HG02759 (cell line): ENCODE data around the gene CENPF.

Experiments
- ATAC-seq: cut with Tn5 transposase; IDR thresholded peaks from one replicate; pipeline ENCODE4 v1.9.1; 2021; ENCODE audit warnings: mild to moderate bottlenecking, moderate library complexity; ENCODE audit not compliant: unreplicated experiment

CENPF gene

DNA sequence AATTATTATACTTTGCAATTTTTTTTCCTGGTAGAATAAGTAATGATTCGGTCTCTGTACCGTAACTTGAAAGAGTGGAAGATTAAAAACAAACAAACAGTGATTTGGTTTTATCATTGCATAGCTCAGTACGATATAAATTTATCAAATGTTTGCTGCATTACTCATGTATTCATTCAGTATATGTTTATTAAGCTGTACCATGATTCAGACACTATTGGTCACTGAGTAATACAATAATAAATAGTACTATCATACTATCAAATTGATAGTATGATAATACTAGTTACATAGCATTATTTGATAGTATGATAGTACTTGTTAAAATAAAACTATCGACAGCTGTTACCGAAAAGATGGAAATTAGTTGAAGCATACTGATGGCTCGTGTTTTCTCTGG lies 12.1 kb downstream of the CENPF start:
- ATAC-seq = no peak

DNA sequence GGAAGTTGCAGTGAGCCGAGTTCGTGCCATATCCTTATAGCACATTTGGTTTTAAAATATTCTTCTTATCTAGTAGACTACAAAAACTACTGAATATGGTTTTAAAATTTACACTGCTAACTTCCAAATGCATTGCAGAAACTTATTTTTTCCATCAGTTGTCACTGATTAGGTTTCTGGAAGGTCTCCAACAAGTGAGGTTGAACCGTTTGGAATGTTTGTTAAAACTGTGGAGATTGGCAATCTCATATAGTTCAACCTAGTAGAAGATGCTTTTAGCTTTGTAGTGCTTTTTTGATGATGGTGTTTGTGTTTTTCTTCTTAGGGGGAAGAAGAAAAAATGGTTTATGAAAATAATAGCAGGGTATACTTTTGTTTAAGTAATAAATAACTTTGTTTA lies 12.9 kb downstream of the CENPF start:
- no peak for ATAC-seq

DNA sequence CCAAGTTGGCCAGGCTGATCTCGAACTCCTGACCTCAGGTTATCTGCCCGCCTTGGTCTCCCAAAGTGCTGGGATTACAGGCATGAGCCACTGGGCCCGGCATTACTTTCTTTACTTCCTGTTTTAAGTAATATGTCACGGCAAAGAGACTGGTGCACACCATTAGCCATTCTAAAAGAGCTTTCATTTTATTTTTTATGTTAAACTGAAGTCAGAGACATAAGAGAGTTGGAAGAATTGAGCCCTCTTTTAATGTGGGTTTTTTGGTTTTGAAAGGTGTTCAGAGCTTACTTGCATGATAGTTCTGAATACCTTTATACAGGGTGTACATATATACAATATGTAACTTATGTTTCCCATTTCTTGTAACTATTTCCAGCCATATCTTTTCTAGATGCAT lies 14.3 kb downstream of the CENPF start:
- ATAC-seq = no peak

DNA sequence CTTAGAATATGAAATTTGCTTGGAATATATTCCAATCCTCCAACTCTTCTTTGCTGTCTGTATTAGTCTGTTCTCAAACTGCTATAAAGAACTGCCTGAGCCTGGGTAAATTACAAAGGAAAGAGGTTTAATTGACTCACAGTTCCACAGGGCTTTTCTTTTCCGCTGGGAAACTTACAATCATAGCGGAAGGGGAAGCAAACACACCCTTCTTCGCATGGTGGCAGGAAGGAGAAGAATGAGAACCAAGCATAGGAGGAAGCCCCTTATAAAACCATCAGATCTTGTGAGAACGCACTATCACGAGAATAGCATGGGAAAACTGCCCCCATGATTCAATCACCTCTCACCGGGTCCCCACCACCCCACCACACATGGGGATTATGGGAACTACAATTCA lies 14.8 kb downstream of the CENPF start:
- ATAC-seq = no peak

DNA sequence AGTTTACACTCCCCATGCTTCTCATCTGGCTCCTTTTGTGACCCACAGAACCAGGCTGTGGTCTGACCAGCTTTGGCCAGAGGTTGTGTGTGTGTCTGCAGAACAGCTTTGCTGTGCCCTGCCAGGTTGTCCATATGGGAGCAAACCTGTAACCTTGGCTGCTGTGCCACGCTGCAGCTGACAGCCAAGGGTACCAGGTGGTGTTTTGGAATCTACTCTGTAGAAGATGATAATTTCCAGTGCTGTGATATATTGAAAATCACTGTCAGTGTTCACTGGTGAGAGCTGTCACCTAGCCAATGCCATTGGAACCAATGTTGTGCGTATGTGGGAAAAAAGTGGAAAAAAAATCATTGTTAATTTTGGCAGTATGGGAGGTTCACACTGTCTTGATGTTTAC lies 18.2 kb downstream of the CENPF start:
- ATAC-seq = no peak

DNA sequence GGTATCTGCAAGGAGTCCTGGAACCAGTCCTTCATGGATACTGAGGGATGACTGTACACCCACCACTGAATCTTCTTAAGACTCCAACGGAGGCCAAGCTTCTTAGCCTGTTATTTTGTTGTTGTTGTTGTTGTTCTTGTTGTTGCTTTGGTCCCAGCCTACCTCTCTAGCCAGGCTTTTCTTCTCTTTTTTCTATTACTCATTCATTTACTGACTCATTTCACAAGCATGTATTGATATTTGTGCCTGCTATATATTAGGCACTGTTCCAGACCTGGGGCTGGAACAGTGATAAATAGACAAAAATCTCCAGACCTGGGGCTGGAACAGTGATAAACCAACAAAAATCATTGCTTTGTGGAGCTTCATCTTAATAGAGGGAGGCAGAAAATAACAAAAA lies 20.4 kb downstream of the CENPF start:
- ATAC-seq = no peak

DNA sequence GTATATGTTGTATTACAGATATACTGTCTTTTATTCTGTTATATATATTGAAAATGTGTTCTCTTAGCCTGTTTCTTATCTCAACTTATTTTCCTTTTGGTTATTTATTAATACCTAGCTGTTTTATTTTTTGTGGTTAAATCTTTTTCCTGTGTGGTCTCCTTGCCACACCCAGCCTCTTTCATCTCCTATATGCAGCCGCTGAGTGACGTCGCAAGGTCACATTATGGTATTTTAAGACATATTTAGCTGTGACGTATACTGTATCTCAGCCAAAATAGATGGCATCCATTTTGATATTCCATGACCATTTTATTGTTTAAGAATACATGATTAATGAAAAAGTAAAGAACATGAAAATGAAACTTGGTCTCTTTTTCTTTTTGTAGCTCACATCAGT lies 29.1 kb downstream of the CENPF start:
- no peak for ATAC-seq

DNA sequence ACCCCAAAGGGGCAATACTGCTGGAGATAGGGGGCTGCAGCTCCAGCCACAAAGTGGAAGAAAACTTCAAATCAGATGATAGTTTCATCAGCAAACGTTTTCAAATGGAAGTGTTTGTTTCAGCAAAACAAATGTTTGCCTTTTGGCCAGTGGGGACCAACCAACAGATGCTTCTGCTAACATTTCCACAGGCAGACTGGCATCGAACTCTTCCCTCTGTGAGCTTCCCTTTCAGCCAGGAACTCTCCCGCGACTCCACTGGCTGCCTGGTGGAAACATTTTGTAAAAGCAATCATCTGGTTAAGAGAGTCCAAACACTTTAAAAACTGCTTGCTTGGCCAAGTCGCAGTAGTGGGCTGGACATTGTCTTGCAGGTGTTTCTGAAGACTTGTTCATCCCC lies 30.7 kb downstream of the CENPF start:
- ATAC-seq = no peak

DNA sequence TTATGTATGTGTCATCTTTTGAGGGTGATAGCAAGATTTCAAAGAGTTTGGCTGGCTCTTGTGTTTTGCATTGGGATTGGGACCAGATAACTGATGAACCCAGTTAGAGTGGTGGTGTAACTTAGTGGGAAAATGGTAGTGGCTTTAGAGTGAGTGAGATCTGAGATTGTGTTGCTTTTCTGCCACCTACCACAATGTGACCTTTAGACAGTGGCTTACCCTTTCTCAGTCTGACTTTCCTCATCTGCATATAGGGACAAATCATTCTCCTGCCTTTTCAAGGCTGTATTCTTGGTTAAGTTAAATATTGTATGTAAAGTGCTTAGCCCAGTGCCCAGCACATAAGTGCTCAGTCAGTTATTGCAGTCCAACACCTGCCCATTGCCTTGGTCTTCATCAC lies 31.3 kb downstream of the CENPF start:
- ATAC-seq = no peak

DNA sequence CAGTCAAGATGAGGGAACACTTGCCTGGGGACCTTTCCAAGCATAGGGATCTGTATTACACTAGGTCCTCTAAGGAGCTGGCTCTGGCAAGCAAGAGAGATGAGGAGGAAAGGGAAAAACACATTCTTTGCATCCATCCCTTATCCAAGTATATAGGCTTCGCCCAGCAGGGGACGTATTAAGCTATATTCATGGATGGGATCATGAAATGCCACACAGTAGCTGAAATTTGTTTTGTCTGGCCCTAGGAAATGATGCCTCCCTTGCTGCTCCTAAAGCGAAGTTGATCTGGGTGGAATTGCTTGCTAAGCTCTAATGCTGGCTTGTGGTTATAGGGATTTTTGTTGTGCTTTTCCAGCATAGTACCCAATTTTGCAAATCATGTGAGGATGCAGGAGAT lies 32.1 kb downstream of the CENPF start:
- ATAC-seq = no peak

DNA sequence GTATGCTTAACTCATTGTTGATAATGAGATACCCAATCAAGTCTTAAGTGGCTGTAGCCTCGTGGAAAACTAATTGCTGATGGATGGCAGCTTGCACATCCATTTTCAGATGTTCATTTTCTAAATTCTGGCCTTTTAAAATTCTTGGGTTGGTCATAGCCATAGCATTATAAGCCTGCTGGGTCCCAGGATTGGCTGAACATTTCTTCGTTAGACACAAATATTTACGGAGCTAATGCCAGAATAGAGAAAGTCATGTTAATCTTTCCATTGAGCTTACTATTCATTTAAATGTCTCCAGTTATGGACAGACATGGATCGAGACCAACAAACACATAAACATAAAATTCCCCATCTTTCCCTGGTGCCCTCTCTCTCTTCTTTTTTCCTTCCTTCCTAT lies 32.5 kb downstream of the CENPF start:
- ATAC-seq = no peak

DNA sequence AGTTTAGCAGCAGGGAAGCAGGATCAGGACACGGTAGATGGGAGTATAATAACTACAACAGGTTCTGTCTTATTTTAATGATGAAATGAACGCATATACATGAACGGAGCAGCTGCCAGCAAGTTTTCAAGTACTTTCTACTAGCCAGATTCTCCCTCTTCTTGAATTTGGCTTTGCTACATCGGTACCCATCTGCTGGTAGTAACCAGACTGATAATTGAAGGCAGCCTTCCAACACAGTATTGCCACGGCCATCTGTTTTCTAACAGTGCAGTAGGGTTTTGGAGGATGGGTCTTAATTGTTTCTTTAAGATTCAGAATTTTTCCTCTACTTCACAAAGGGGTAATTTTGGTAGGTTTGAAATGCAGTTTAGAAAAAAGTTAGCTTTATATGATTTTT lies 33.4 kb downstream of the CENPF start:
- no peak for ATAC-seq

DNA sequence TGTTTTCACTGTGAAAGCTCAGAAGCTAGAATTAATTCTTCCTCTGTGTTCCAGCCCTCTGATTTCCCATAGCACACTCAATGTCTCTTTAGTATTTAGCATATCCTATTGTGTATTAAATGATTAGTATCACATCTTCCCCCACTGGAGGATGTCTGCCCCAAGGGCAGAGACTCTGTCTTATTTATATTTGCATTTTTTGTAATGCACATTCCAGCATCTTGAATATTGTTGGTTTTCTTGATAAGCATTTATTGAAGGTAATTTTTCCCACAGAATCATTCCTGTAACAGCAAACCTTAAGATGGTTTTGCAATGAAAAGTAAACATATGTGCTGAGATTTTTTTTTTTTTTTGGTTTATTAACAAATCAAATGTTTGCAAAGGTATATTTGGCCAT lies 34.1 kb downstream of the CENPF start:
- ATAC-seq = no peak

DNA sequence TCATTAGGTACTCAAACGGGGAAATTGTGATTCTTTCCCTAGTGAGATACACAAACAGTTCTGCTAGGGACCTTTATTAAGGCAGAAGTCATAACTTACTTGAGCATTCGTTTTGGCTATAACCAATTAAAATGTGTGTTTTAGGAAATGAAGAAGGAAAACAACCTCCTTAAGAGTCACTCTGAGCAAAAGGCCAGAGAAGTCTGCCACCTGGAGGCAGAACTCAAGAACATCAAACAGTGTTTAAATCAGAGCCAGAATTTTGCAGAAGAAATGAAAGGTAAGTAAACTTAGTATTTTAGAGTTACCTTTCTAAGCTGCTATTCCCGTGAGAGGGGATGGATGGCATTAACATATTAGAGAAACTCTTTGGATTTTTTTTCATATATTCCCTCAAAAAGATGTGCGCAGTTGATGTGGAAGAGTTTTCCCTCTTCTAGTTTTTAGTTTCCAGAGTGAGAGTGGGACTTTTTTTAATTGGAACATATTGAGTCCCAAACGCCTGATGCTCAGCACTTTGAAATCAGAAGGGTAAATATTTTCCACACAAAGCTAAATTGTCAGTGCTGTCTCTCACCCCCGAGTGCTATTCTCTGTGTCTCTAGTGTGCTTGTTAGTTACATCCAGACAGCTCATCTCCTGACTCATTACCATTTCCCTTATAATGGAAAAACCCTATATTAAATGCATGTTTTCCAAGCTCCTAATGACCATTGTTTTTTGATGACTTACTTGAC lies 34.9 kb downstream of the CENPF start:
- ATAC-seq = peak; percentile 78

DNA sequence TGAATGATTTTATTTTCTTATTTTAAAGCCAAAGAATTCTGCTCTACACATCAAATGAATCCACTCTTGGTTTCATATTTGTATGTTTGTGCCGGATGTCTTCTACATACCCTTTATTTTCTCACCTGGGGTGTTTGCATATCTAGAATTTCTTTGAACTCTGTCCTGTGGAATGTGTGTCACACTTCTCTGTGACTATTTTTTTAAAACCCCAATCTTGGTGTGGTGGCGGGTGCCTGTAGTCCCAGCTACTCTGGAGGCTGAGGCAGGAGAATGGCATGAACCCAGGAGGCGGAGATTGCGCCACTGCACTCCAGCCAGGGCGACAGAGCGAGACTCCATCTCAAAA lies 35.4 kb downstream of the CENPF start:
- no peak for ATAC-seq

DNA sequence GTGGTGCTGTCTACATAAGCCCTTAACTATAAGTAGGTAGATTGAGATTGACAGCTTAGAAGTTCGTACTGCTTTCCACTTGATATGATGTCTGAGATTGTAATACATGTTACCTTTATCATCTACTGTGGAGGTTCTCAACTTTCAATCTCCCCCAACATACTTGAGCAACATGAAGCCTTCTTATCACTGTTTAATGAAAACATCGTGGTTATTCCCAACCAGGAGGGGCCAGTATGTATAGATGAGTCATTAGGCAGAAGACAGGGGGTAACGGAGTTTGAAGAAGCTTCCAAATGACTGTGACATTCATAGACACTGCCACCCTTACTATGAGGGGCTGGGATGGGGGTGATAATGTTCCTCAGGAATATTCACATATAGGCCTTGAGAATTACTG lies 36.0 kb downstream of the CENPF start:
- ATAC-seq = no peak

DNA sequence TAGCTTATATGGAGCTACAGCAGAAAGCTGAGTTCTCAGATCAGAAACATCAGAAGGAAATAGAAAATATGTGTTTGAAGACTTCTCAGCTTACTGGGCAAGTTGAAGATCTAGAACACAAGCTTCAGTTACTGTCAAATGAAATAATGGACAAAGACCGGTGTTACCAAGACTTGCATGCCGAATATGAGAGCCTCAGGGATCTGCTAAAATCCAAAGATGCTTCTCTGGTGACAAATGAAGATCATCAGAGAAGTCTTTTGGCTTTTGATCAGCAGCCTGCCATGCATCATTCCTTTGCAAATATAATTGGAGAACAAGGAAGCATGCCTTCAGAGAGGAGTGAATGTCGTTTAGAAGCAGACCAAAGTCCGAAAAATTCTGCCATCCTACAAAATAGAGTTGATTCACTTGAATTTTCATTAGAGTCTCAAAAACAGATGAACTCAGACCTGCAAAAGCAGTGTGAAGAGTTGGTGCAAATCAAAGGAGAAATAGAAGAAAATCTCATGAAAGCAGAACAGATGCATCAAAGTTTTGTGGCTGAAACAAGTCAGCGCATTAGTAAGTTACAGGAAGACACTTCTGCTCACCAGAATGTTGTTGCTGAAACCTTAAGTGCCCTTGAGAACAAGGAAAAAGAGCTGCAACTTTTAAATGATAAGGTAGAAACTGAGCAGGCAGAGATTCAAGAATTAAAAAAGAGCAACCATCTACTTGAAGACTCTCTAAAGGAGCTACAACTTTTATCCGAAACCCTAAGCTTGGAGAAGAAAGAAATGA lies 37.6 kb downstream of the CENPF start:
- ATAC-seq = no peak

DNA sequence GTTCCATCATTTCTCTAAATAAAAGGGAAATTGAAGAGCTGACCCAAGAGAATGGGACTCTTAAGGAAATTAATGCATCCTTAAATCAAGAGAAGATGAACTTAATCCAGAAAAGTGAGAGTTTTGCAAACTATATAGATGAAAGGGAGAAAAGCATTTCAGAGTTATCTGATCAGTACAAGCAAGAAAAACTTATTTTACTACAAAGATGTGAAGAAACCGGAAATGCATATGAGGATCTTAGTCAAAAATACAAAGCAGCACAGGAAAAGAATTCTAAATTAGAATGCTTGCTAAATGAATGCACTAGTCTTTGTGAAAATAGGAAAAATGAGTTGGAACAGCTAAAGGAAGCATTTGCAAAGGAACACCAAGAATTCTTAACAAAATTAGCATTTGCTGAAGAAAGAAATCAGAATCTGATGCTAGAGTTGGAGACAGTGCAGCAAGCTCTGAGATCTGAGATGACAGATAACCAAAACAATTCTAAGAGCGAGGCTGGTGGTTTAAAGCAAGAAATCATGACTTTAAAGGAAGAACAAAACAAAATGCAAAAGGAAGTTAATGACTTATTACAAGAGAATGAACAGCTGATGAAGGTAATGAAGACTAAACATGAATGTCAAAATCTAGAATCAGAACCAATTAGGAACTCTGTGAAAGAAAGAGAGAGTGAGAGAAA lies 38.4 kb downstream of the CENPF start:
- ATAC-seq = no peak

DNA sequence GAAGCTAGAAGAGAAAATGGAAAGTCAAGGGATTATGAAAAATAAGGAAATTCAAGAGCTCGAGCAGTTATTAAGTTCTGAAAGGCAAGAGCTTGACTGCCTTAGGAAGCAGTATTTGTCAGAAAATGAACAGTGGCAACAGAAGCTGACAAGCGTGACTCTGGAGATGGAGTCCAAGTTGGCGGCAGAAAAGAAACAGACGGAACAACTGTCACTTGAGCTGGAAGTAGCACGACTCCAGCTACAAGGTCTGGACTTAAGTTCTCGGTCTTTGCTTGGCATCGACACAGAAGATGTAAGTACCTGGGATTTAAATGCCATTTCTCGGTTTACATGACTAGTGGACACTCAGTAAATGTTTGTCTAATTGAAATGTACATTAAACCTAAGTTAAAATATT lies 40.0 kb downstream of the CENPF start:
- no peak for ATAC-seq

DNA sequence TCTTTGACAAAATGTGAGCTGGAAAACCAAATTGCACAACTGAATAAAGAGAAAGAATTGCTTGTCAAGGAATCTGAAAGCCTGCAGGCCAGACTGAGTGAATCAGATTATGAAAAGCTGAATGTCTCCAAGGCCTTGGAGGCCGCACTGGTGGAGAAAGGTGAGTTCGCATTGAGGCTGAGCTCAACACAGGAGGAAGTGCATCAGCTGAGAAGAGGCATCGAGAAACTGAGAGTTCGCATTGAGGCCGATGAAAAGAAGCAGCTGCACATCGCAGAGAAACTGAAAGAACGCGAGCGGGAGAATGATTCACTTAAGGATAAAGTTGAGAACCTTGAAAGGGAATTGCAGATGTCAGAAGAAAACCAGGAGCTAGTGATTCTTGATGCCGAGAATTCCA lies 42.7 kb downstream of the CENPF start:
- no peak for ATAC-seq

DNA sequence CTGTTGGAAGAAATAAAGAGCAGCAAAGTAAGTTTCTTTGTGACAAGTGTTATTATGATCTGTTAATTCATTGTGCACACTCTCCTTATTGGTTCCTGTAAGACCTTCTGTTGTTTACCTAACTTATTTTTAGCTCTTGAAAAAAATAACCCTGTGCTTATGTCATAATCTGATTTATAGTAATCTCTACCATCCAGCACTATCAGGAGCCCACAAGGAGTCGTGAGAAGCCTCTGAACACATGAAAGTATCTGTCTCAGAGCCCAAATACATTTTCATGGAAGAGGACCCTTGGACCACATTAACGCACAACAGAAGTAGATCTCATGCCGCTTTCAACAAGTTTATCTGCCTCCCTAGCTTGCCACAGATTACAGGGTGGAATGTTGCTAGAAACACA lies 45.8 kb downstream of the CENPF start:
- no peak for ATAC-seq

DNA sequence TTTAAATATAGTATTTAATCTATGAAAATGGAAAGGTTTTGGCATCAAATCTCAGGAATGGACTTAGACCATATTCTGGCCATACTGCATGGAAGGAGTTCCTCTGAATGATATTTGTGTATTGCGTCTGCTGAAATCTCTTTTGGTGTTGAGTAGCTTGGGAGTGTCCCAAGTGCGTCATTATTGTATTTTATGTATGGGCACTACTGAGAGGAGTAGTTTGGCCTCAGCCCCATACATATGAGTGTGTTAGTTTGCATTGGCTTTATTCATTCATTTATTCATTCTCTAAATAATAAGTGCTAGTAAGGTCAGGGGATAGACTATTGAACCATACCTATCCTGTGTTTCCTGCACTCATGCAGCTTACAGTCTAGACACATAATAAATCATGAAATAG lies 46.6 kb downstream of the CENPF start:
- no peak for ATAC-seq
